Activated naive CD4-positive, alpha-beta T cell treated with anti-CD3 and anti-CD28 coated beads, Interleukin-2, amount 50 U/mL, for 16 hours (primary cell): ENCODE results near the gene STAMBP.
A peak's percentile ranks its signal among the peaks of the same experiment; 100 is the strongest.
"Not testable (repeated sequence)": the region's sequence is repeated elsewhere in the genome, so short reads cannot be mapped to it uniquely, and the experiment has no call there.

ENCODE experiments used
- DNase-seq: peaks from one replicate; pipeline ENCODE4 v3.0.0-alpha.2; 2020

The STAMBP gene

GRCh38 chr2:73888388-73888787 is 59.6 kb downstream of the STAMBP start:
- DNase-seq: no peak

DNA sequence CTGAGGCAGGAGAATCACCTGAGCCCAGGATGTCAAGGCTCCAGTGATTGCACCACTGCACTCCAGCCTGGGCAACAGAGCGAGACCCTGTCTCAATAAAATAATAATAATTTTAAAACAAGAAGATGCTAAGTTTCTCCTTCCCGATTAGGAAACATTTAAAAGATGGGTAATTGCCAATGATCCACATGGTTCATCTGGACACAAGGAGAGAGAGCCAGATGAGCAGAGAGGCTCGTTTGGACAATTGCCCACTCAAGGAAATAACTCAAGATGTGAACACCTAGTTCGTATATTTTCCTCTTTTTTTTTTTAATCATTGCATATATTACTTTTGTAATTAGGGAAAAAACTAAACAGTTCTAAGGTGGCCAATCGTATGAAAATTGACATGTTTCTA is 60.4 kb downstream of the STAMBP start:
- no peak for DNase-seq

DNA sequence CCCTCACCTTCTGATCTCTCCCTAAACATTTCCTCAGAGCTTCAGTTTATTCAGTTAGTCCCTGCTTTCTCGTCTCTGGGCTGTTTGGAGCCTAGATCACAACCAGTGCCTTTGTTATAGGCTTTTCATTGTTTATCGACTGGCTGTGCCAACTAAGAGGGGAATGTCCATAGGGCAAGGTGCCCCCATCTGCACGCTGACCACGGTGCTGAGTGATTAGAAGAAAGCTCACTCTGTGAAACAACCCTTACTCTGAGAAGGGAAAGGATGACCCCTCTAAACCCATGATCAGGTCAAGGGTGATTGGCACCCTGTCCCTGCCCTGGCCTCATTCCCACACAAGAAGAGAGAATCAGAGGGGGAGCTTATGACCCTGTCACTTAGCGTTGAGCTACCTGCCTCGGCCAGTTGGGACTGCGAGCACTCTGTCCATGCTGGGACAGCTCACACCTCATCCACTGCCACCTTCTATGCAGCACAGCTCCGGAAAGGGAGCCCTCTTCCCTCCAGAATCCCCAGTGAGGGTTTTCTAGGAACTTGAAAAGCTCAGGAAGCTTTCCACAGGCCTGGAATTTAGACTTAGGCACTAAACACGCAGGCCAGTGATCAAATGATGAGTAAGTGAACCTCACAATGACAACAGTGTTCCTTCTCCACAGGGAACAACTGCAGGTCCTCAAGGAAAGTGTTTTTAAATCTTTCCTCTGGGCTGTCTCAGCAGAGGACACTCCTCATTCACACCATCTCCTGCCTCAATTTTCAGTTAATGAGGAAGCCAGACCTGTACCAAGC is 61.7 kb downstream of the STAMBP start:
- DNase-seq: no peak

DNA sequence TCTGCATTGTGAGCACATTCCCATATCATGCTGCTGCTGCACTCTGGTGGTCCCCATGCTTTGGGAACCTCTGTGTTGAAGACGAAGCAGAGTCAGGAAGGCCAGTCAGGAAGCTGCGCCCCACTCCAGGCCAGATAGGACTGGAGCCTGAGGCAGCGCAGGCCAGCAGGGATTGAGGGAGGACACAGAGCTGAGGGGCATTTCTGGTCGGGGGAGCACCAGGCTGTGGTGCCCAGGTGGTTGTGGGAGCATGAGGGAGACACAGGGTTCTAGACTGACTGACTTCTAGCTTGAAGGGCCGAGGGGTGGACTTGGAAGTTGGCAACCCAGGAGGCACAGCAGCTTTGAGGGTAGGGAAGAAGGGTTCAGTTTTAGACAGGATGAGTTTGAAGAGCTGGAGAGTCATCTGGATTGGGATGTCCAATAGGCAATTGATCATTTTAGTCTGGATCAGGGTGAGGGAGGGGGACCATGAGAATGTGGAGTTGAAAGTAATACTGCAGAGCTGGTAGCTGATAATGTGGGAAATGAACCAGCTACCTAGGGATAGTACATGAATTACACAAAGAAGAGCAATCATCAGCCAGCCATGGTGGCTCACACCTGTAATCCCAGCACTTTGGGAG is 62.6 kb downstream of the STAMBP start:
- DNase-seq: no peak

DNA sequence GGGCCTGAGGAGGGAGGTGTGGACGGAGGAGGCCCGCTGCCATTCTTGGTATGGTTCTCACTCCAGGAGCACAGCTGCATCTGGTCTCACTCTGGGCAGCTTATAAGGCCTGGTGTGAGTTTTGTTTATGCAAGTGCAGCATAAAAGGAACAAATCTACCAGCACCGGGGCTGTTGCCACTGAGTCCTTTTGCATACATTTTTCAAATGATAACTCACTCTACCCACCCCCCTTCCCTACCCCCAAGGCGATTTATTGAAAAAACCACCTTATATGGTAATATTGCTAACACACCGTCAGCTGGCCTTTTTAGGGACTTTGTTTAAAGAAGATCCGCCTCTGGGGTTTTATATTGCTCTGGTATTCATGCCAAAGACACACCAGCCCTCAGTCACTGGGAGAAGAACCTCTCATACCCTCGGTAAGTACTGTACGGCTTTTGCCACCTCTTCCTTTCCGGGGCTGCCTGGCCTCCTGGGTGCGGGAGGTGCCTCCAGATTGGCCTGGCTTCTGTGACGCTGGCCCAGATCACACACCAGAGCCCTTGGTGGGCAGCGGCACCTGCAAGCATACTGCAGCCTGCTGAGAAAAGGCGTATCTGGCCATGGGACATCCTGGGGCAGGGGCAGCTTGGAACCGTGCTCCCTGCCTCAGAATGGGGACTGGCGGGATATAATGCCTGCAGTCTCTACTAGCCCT is 64.0 kb downstream of the STAMBP start, which contains the start of gene ACTG2:
Gene ACTG2 (plus strand): TSS at position 378 of the 699 bp plus-strand sequence. CDS start 8,304 bp downstream, outside the sequence.
- DNase-seq: no peak

- no peak for DNase-seq
Observed at GRCh38 chr2:73893764-73894474, 65.2 kb downstream of the STAMBP start.

GRCh38 chr2:73894475-73894850 is 65.7 kb downstream of the STAMBP start:
- no peak for DNase-seq

GRCh38 chr2:73894877-73895276 is 66.1 kb downstream of the STAMBP start:
- no peak for DNase-seq

DNA sequence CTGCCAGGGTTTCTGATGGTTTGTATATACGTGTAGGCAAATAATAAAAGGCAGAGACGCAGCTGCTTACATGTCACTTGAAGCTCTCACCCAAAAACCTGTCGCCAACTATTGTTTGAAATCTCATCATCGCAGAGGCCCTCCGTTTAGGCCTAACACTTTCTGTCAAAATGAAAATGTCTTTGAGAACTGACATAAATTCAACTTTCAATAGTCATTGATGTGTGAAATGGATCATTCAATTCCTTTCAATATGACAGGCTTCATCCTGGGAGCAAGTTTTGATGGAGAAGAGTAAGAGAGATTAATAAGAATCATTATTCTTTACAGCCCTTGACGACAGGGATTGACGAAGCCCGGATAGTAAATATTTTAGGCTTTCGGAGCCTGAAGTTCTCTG is 66.7 kb downstream of the STAMBP start:
- DNase-seq: no peak

GRCh38 chr2:73896362-73897239 is 67.8 kb downstream of the STAMBP start:
- DNase-seq: no peak

GRCh38 chr2:73897240-73897583 is 68.5 kb downstream of the STAMBP start:
- no peak for DNase-seq

- no peak for DNase-seq
Observed at GRCh38 chr2:73897934-73898333, 69.2 kb downstream of the STAMBP start.

GRCh38 chr2:73899801-73900336 is 71.1 kb downstream of the STAMBP start:
- no peak for DNase-seq

DNA sequence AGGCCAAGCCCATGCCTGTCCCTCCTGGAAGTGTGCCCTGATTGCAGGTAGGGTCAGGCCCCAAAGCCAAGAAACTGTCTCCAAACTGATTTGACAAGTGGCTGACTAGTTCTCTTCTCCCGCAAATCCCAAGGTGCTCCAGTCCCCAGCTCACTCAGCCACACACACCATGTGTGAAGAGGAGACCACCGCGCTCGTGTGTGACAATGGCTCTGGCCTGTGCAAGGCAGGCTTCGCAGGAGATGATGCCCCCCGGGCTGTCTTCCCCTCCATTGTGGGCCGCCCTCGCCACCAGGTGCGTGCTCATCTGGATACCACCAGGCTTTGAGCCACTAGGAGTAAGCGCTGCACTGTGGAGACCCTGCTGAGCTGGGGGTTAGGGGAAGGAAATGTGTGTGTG is 72.4 kb downstream of the STAMBP start:
- no peak for DNase-seq

DNA sequence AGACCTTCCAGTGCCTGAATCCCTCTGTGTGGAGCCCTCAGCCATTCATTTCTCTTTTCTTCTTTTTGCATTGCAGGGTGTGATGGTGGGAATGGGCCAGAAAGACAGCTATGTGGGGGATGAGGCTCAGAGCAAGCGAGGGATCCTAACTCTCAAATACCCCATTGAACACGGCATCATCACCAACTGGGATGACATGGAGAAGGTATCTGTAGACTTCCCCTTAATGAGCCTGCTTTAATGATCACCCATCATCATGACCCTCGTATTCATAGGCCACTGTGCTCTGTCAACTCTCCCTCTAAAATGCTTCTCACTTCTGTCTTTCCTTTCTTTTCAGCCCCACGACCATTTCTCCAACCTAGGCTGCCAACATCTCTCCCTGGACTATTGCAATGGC is 73.5 kb downstream of the STAMBP start:
- DNase-seq: no peak

DNA sequence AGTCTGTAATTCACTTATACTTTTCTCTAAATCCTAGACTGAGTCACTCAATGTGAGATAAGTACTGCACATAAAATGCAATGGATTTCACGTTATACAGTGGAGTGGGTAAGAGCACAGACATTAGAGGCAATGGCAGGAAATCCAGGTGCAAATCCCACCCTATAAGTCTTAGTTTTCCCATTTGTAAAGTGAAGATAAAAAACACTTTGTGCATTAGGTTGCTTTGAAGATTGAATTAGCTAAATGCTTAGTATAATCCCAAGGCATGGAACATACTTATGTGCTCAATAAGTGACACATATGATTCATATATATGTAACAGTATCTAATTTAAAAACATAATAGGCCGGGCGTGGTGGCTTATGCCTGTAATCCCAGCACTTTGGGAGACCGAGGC is 74.6 kb downstream of the STAMBP start:
- DNase-seq: no peak

DNA sequence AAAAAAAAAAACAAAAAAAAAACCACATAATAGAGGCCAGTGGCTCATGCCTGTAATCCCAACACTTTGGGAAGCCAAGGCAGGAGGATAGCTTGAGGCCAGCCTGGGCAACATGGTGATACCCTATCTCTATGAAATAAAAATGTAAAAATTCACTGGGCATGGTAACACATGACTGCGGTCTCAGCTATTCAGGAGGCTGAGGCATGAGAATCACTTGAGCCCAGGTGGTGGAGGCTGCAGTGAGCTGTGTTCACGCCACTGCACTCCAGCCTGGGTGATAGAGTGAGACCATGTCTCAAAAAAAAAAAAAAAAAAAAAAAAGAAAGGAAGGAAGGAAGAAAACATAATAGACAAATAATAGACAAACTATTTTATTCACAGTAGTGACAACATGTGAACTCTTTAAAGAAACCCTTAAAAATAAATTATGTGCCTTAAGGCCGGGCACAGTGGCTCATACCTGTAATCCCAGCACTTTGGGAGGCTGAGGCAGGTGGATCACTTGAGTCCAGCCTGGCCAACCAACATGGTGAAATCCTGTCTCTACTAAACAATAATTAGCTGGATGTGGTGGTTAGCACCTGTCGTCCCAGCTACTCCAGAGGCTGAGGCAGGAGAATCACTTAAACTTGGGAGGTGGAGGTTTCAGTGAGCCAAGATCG is 75.3 kb downstream of the STAMBP start:
- DNase-seq: not testable (repeated sequence)

GRCh38 chr2:73904952-73905351 is 76.2 kb downstream of the STAMBP start:
- no peak for DNase-seq

DNA sequence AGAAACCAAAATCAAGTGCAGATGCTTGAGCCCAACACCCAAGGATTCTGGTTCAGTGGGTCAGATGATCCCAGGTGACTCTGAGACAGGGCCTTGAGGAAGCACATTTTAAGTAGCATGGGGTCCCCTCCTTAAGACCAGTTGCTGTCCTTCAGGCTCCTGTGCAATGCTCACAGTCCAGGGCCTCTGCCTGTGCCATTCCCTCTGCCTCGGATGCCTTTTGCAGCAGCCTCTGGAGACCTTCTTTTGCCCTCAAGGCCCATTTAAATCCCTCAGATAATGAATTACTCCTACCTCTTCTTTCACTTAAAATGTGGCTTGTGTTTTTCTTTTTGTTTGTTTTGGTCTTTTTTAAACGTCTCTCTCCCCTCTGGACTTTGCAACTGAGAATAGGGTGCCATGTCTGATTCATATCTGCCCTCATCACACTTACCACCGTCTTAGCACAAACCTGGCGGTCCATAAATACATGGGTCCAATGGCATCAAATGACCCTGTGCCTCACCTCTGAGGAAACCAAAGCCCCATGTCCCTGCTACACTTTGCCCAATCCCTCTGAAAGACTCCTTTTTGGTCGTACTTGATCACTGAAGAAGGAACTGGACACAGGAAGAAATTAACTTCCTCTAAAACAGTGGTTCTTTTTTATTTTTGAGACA is 78.2 kb downstream of the STAMBP start:
- DNase-seq: no peak

DNA sequence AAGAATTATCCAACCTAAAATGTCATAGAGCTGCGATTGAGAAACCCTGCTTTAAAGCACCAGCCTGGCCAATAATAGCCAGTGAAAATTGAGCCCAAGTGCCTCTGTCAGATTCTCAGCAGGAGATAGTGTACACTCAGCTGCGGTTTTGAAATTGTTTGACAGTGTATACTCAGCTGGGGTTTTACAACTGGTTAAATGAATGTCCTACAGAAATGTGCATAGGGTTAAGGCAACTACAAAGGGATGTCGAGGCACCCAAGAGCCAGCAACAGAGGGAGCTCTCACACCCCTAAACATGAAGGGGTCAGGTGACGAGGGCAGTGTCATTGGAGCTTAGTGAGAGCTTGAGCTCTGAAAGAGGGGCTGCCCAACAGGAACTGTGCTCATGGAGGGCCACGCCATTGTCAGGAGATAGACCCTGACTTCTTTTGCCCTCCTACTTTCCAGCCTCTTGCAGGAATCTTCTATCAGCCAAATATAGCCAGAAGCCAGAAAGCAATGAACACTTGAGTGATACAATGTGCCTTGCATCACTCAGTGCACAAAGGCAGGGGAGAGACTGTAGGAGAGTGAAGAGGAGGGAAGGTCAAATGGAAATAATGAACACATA is 79.2 kb downstream of the STAMBP start:
- DNase-seq: peak; percentile 58
